Hematopoietic multipotent progenitor cell treated with erythropoietin and hydrocortisone succinate and interleukin-3 and kit ligand, for 17 days (in vitro differentiated cells): ENCODE data around the gene RFWD3.
"Not testable (repeated sequence)": the region's sequence is repeated elsewhere in the genome, so short reads cannot be mapped to it uniquely, and the experiment has no call there.

Source experiments
- DNase-seq: peaks from one replicate; pipeline ENCODE4 v3.0.0-alpha.2; 2015; ENCODE audit warnings: low spot score

The RFWD3 gene, protein sequence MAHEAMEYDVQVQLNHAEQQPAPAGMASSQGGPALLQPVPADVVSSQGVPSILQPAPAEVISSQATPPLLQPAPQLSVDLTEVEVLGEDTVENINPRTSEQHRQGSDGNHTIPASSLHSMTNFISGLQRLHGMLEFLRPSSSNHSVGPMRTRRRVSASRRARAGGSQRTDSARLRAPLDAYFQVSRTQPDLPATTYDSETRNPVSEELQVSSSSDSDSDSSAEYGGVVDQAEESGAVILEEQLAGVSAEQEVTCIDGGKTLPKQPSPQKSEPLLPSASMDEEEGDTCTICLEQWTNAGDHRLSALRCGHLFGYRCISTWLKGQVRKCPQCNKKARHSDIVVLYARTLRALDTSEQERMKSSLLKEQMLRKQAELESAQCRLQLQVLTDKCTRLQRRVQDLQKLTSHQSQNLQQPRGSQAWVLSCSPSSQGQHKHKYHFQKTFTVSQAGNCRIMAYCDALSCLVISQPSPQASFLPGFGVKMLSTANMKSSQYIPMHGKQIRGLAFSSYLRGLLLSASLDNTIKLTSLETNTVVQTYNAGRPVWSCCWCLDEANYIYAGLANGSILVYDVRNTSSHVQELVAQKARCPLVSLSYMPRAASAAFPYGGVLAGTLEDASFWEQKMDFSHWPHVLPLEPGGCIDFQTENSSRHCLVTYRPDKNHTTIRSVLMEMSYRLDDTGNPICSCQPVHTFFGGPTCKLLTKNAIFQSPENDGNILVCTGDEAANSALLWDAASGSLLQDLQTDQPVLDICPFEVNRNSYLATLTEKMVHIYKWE

DNA sequence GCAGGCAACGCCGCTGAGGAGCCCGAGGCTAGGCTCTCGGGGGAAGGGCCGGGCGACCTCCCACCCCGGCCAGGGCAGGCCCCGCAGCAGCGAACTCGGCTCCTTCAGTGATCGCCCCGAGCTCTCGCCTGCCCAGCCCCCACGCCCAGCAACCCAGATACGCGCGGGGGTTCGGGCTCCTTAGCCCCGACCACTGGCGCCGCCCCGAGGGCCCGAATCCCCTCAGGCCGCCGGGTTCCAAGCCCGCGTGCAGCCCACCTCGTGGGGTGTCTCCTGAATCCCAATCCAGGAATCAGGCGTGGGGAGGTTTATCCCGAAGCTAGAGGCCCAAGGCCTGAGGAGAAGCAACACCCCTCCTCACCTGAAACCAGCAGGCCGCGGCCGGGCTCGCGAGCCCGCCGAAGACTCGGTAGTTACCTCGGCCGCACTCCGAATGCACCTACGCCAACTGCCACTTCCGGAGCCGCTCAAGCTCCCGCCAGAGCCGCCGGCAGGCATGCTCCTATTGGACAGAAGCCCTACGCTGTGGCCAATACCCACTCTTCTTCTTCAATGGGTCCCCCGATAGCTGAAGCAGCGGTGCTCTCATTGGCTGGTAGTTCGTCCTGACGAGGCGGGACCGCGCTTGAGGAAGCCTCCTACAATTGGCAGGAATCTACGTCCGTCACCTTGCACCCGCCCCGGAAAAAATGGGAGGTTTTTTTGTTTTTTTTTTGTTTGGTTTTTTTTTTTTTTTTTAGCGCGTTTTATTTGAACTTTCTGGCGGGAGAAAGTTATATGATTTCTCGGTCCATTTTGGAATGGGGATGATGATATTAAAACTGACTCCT is at the start of gene RFWD3:
Gene RFWD3, minus strand, starts transcription at position 453 of the 830 bp plus-strand sequence. CDS start 5,428 bp downstream, outside the sequence.
- peak; percentile 97 for DNase-seq

DNA sequence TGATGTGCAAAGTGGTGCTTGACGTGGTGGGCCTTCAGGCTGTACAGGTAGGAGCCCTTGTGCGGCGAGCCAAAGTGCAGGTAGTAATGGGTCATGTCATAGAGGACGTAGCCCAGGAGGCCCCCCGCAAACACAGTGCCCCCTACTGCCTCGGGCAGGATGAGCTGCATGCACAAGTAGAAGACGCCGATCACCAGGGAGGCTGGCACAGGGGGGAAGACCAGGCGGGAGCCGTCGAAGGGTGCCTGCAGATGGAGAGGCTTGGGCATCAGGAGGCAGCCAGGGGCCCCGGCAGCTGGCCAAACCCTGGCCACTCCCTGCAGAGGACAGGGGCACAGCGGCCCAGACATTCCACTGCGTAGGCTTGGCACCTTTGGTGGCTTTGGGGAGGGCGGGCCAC is 49.7 kb upstream of the RFWD3 start:
- DNase-seq = no peak

DNA sequence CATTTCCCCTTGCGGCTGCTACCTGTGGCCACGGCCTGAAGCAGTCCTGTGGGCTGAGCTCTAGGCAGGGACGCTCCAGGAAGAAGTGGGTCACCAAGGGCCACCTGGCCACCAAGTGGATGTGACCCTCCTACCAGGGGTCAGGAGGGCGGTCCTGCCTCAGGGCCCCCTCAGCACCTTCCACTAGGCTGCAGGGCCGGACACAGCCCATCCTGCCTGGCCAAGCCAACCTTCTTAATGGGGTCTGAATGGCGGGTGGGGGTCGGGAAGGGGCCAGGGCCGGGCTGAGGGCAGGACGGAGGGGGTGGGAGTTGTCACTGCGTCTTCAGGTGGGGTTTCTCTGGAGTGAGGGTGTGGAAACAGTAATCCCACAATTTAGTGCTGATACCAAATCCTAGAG is 47.2 kb upstream of the RFWD3 start:
- DNase-seq = no peak

DNA sequence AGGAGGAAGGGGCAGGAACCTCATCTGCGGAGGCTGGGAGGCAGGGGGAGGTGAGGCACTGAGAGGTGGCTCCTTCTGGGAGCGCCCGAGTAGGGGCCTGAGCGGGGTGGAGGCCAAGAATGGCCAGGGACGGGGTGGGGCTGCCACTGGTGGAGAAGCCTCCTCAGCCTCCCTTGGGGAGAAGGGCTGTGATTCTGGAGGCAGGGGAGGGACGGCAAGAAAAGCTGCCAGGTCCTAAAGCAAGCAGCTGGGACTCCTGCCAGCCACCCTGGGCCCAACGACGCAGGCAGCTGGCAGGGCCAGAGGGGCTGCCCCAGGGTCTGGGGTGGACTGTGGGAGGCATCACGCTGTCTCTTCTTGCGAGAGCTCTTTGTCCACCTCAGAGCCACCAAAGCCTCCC is 46.6 kb upstream of the RFWD3 start:
- no peak for DNase-seq

DNA sequence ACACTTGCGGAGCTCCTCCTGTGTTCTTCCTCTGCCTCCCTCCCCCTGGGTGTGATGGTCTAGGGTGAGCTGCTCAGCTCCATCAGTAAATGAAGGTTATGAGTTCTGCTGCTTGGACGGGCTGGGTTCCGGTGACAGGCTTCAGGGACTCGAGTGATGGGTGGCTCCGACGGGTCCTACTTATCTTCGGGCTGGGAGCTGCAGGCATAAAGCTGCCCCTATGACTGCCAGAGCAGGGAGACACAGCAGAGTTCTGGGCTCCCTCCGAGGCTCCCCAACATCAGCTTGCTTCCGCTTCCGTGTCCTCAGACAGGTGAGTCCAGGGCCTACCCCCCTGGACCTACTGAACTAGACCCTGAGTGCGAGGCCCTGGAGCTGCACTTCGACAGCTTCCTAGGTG is 45.3 kb upstream of the RFWD3 start:
- DNase-seq = no peak

DNA sequence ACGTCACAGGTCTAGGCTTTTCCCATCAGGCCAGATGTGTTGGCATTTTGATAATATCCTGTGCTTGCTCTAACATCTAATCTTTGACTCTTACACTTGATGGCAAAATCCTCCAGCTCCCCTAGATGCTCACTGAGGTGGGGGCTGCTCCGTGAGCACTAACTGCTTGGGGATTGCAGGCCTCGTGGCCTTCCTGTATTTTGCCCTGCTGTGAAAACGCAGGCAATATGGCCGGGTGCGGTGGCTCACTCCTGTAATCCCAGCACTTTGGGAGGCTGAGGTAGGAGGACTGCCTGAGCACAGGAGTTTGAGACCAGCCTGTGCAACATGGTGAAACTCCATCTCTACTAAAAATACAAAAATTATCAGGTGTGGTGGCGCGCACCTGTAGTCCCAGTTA is 43.7 kb upstream of the RFWD3 start:
- DNase-seq = no peak

DNA sequence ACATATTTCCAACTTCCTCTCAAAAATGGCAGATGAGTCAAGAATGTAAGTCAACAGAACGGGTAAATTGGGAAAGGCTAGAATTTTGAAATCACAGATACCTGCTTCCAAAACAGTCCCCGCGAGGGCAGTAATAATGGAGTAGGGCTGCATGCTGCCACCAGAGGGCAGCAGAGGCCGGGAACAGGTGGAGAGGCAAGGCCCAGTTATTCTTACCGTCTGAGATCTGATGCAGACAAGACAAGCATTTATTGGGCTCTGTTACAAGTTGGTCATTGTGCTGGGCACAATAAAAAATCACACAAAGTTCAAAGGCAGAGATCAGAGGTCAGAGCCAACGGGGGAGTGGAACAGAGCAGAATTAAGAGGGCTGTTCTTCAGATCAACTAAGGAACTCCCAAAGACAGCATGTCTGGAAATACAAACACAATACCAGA is 42.8 kb upstream of the RFWD3 start:
- peak; percentile 79 for DNase-seq

DNA sequence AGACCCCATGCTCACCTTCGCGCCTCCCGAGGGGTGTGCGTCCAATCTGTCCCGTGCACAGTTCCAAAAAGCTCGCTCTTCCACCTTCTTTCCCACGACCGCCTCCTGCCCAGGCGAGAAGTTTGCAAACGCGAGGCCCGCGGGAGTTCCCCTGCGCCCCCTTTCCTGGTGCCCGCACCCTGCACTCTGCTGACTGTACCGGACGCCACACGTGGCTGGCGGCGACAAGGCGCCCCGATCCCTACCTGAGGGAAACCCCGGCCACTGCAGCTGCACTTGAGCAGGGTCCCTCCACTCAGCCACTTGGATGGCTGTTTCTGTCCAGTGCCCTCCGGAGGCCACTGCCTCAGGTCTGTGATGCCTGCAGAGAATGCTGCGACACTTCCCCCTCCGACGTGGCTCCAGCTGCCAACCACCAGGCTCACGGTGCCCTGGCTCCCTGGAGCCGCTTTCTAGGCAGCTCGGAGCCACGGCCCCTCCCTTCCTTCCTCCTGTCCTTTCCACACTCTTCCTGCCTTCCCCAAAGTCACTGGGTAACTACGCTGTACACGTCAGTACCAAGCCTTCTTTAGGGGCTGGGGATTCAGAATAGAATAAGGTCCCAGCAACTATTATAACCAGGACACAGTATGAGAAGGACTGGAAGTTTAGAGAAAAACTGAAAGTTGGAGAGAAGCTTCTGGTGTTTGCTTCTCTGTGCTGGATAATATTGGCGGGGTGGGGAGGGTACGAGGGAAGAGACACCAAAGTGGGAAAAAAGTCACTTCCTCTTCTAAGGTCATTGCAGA is 34.0 kb upstream of the RFWD3 start, which contains the start of gene MLKL:
Gene MLKL, minus strand, starts transcription at position 425 of the 788 bp plus-strand sequence. CDS start 5,105 bp downstream, outside the sequence.
- DNase-seq = no peak

DNA sequence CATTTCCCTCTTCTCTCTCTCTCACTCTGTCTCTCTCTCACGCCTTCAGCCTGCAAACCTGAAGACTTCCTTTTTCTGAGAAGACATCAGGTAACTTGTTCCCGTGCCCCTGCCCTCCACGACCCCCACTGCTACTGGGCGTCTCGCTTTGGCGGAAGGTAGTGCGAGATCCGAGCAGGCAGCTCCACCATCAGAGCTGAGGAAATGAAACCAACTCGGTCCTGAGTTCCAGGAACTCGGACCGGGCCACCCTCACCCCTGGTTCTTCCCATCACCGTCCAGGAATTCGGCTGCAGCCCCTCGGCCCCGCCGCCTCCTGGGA is 33.4 kb upstream of the RFWD3 start:
- no peak for DNase-seq

DNA sequence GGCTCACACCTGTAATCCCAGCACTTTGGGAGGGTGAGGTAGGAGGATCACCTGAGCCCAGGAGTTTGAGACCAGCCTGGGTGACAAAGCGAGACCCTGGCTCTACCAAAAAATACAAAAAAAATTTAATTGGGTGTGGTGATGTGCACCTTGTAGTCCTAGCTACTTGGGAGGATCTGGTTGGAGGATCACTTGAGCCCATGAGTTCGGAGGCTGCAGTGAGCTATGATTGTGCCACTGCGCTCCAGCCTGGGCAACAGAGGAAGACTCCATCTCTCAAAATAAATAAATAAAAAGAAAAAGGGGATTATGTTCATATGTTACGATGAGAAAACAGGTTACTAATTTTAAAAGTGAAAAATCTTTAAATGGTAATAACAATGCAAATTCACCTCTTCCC is 33.0 kb upstream of the RFWD3 start:
- no peak for DNase-seq

DNA sequence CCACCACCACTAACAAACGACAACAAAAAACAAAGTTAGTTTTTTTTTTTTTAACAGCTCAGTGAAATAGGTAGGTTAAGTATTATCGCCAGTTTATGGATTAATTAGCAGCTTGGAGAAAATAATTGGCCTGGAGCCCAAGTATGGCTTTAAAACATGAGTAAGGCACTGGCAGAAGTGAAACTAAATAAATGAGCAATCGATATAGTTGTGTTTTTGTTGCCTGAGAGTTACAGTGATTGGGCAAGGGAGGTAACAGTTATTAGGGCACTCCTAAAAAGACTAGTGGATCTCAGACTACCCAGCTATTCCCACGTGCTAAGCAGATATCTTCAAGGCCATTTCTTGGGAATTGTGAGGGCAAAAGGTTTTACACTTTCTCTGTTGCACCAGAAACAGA is 31.5 kb upstream of the RFWD3 start:
- DNase-seq = no peak

DNA sequence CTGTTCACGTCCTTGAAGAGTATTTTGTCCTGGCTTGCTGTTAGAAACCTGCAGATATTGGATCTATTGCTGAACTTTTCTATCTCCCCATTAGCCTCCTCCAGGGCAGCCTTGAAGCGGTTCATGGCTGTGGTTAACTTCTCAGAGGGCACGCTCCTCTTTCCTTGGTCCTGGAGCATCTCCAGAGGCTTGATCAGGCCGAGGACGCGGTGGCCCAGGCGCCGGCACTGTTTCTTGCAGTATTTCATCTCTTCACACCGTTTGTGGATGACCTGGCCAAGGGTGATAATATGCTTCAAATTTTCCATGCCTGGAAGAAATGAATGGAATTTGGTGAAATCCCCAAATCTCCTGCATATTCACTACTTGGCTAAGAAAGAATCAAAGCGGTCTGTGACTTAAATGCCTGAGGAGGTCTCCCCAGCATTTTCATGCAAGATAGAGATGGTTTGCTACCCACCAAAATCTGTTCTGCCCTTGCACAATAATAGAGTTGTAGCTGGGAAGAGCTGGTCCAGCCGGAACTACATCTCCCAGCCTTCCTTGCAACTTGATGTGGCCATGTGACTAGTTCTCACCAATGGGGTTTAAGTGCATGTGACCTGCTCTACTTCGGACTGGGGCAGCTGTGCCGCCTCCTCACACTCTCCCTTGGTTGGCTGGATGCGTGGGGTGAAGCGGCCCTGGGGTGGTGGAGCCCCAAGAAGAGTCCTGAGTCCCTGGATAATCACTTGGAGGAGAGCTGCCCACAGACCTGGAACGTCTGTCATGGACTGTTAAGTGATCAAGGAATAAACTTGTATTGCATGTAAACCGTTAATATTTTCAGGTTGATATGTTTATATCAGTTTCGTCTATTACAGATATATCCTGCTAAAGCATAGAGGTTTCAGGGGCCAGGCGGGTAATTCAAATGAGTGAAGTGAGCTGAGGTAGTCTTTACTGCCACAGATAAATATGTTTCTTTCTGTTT is 29.1 kb upstream of the RFWD3 start:
- peak; percentile 81 for DNase-seq

DNA sequence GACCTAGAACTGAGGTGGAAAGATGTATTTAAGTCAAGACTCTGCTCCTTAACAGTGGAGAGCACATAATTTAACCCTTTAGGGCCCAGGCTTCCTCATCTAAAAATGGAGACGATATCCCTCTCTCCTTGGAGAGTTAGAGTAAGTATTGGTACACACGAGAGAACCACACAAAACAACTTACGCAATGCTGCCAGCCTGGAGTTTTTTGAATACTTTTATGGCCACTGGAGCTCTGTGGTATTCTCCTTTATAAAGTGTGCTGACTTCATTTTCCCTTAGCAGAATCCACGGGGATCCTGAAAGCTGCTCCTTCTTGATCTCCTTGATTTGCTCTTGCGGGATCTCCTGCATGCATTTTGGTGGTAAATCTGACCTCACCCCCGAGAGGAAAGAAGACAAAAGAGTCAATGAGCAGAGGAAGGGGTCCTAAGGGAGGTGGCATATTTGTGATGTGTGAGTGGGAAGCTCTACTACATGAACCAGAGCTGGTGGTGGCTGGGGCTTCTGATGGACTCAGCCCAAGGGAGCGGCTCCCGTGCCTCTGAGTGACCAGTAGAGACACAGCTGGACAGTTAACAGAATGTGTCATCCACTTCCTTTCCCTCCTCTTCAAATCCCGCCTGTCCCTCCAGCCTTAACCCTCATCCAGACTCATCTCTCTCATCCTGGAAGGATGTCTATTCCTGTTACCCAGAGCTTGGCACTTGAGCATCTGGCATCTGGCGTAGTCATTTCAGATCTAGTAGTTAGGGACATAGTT is 24.6 kb upstream of the RFWD3 start:
- DNase-seq = no peak

DNA sequence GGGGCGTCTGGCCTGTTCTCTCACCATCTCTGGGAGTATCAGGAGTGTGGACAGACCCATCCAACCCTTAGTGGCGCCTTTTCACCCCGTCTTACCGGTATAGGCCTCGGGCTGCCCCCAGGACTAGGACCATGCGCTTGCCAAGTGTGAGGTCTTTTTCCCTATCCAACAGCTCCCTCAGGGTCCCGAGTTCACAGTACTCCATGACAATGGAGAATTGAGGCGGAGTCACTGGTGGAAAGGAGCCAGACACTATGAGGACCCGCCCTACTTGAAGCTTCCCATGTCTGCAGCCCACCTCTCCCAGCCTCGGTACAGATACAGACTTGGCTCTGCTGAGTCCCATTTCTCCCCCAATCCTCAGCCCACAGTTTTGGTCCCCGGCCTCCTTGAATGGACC is 15.9 kb upstream of the RFWD3 start:
- no peak for DNase-seq

DNA sequence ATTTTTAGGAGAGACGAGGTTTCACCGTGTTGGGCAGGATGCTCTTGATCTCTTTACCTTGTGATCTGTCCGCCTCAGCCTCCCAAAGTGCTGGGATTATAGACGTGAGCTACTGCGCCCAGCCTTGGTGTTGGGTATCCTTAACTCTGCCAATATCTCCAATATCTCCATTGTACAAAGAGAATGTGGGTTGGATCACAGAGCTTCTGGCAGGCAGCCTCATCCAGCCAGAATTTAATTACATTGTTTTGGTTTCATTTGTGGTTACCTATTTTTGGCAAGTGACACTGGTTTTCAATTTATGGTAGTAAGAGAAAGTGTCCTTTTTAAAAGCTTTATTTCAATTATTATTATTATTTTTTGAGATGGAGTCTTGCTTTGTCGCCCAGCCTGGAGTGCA is 14.0 kb upstream of the RFWD3 start:
- no peak for DNase-seq

DNA sequence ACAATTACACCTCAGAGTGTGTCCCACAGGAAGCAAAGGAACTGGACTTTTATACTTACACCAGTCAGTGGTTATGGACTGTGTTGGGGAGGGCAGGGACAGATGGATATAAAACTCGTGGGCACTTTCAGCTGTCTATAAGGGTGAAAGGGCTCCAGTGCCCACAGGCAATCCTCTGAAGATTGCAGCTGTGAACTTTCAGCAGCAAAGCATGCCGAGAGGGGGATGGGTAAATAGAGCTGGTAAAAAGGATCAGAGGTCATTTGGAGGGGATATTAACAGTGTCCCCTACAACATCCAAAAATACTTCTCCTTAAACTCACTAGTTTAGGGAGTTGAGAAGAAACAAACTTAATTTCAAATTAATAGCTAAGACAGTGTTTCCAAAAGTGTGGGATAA is 13.3 kb upstream of the RFWD3 start:
- no peak for DNase-seq

DNA sequence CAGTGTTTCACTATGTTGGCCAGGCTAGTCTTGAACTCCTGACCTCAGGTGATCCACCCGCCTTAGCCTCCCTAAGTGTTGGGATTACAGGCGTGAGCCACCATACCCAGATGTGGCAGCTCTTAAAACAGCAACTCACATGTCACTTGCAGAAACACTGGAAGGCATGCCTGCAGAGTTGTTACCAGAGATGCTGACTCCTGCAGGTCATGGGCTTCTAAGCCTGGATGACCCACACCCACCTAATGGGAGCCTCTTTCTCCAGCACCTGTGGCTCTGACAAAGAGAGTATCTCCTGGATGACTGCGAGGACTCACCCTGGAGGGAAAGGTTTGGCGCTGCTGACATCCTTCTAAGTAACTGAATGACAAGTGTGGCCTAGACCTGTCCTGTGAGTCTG is 11.2 kb upstream of the RFWD3 start:
- DNase-seq = no peak

DNA sequence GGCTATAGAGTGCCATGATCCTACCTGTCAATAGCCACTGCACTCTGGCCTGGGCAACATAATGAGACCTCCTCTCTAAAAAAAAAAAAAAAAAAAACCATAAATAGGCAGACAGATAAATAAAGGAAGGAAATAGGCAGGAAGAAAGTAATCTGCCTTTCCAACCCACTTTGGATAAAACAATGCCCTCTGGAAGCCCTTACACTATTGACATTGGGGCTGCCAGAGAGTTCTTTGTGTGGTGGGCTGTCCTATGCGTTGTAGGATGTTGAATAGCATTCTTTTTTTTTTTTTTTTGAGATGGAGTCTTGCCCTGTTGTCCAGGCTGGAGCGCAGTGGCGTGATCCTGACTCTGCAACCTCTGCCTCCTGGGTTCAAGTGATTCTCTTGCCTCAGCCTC is 7.2 kb upstream of the RFWD3 start:
- no peak for DNase-seq

DNA sequence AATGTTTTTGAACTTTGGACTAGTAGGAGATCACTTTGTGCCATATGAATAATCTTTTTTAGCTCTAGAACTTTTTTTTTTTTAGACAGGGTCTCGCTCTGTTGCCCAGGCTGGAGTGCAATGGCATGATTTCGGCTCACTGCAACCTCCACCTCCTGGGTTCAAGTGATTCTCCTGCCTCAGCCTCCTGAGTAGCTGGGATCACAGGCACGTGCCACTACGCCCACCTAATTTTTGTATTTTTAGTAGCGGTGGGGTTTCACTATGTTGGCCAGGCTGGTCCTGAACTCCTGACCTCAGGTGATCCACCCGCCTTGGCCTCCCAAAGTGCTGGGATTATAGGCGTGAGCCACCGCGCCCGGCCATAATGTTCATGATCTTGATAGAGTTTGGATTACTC is 2.2 kb upstream of the RFWD3 start:
- DNase-seq = not testable (repeated sequence)

DNA sequence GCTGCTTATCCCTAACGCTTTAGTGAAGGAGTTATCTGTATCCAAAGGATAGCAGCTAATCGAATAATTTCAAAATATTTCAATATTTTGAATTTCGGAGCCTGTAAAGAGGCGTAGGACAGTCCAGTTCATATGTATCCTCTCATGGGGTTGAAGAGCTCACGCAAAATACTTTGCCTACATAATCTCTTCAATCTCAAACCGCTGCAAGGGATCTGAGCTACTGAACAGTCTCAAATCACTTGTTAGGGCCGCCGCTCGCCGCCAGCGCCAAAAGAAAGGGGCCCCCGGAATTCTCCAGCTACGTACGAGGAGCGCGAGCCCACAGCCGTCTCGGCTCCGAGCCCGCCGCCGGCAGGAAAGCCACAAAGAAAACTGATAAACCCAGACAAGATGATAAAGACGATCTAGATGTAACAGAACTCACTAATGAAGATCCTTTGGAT is 601 bp upstream of the RFWD3 start:
- no peak for DNase-seq
